ENCODE measurements around the gene MAP2K5. TPM values are rescaled to one million over a fixed set of nuclear protein-coding genes. Genes with fewer than 3 reads are reported as not detected.

MAP2K5 gene
- total RNA-seq, 1 experiment from 2014 or later = 15.0 TPM

- Histone ChIP-seq H4K5ac (ENCODE audit: insufficient read length, low read depth, low read length) (no peak overlapping the region), H3K23ac (ENCODE audit: insufficient read length, low read depth, low read length) (no peak overlapping the region), H2BK20ac (ENCODE audit: low read depth, low read length, poor library complexity, severe bottlenecking) (no peak overlapping the region), H3K79me1 (ENCODE audit: insufficient read depth, low read depth, low read length, poor library complexity, severe bottlenecking) (no peaks in the 10 kb centered on the region), H2BK5ac (ENCODE audit: insufficient read length, low read length) (no peak overlapping the region), H3T11ph (ENCODE audit: low read length) (no peak overlapping the region), H2AFZ (ENCODE audit: low read length) (no peak overlapping the region), H3K79me2 (ENCODE audit: insufficient read depth, low read length) (no peaks in the 10 kb centered on the region), H3K9ac (ENCODE audit: extremely low read depth, insufficient read length, low read length) (no peak overlapping the region), H3K27me3 (ENCODE audit: insufficient read depth, low read length) (no peaks in the 10 kb centered on the region), H3K56ac (ENCODE audit: insufficient read length, low read depth, low read length) (no peak overlapping the region), H2BK120ac (ENCODE audit: low read depth, low read length, poor library complexity, severe bottlenecking) (no peak overlapping the region), H3K18ac (ENCODE audit: insufficient read length, low read depth, low read length) (no peak overlapping the region), H3K14ac (ENCODE audit: insufficient read depth, low read length) (no peak overlapping the region), H2AK5ac (ENCODE audit: insufficient read length, low read length) (no peak overlapping the region), H3K9me3 (ENCODE audit: control insufficient read depth, low read depth, low read length) (no peaks in the 10 kb centered on the region), H3K23me2 (ENCODE audit: insufficient read length, low read depth, low read length, poor library complexity, severe bottlenecking) (no peaks in the 10 kb centered on the region), H2BK15ac (ENCODE audit: low read depth, low read length) (no peak overlapping the region), H4K20me1 (ENCODE audit: control insufficient read depth, insufficient read depth, insufficient read length) (no peaks in the 10 kb centered on the region), H2BK12ac (ENCODE audit: insufficient read length, low read depth, low read length) (no peak overlapping the region), H3K4ac (ENCODE audit: low read depth, low read length) (no peak overlapping the region), H3K27ac (ENCODE audit: insufficient read length, low read depth, low read length) (no peak overlapping the region), H4K8ac (replicated peaks; ENCODE audit: insufficient read length, low read depth, low read length) (no peak overlapping the region), H3K4me1 (ENCODE audit: insufficient read depth, low read length) (peaks cover 5% of the 10 kb centered on the region), H4K91ac (ENCODE audit: insufficient read length, low read depth, low read length) (no peak overlapping the region), H3K4me2 (ENCODE audit: insufficient read depth, insufficient read length, low read length) (no peak overlapping the region)
- Mint-ChIP-seq H3K27me3 (ENCODE audit: low read depth) (no peaks in the 10 kb centered on the region), H3K9me3 (no peaks in the 10 kb centered on the region), H3K4me3 (no peak overlapping the region), H3K27ac (no peak overlapping the region), H3K4me1 (peaks cover 19 to 20% of the 10 kb centered on the region in 2 experiments), H3K36me3 (ENCODE audit: insufficient read depth in 1 of 3, low read depth in 3 of 3) (no peaks in the 10 kb centered on the region)
- no peak for TF ChIP-seq CTCF (conservative IDR thresholded peaks at IDR 0.05)
- DNase-seq = no peak
- WGBS (ENCODE audit: extremely low coverage, insufficient read length, low lambda C conversion rate) = no CpG with 5 or more reads among the region's 4 CpGs
Observed at GRCh38 chr15:67745073-67746006, 202.8 kb downstream of the MAP2K5 start.
